GM20000 (cell line): ENCODE measurements around the gene MNDA.

Experiments used
- DNase-seq: peaks from one replicate; pipeline ENCODE4 v3.0.0; 2012; ENCODE audit warnings: low spot score
- TF ChIP-seq, protein P1 (sequence below): IDR thresholded peaks from 2 replicates; pipeline ENCODE4 v1.5.1; 2012; ENCODE audit warnings: mild to moderate bottlenecking, control low read depth; ENCODE audit errors: extremely low read depth, missing control alignments

The MNDA gene

DNA sequence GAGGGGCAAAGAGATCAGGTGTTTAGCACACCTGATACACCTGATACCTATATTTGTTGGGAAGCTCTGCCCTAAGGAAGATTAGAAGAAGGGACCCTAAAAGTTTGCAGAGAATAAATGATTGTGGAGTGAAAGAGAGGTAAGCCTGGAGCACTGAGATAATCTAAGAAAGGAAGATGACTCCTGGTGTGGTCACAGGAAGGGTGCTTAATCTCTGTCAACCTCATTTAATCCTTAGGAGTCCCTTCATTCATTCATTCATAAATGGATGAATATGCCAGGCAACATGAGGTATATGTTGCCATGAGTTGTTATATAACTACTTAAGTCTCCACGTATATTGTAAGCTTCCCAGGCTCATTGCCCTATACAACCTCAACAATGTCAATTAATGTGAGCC lies 16.2 kb upstream of the MNDA start:
- DNase-seq, result no peak
- TF ChIP-seq, protein P1, sequence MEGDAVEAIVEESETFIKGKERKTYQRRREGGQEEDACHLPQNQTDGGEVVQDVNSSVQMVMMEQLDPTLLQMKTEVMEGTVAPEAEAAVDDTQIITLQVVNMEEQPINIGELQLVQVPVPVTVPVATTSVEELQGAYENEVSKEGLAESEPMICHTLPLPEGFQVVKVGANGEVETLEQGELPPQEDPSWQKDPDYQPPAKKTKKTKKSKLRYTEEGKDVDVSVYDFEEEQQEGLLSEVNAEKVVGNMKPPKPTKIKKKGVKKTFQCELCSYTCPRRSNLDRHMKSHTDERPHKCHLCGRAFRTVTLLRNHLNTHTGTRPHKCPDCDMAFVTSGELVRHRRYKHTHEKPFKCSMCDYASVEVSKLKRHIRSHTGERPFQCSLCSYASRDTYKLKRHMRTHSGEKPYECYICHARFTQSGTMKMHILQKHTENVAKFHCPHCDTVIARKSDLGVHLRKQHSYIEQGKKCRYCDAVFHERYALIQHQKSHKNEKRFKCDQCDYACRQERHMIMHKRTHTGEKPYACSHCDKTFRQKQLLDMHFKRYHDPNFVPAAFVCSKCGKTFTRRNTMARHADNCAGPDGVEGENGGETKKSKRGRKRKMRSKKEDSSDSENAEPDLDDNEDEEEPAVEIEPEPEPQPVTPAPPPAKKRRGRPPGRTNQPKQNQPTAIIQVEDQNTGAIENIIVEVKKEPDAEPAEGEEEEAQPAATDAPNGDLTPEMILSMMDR, result no peak

DNA sequence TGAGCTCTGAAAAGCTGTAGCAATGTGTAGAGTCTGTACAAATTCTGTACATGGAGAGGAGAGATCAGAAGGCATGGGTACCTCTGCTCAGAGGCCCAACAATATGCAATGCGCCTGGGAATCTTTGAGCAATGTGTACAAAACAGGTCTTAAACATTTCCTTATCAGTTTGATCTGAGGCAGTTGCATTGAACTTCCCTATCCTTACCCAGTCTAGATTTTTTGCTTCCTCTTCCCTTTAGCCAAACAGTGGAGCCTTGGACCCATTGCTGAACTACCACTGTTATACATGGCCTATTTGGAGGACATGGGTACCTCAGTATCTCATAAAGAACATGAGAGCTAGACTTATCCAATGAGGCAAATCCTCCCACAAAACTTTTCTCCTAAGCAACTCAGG lies 12.6 kb upstream of the MNDA start:
- DNase-seq, result no peak
- TF ChIP-seq, protein P1, result no peak

DNA sequence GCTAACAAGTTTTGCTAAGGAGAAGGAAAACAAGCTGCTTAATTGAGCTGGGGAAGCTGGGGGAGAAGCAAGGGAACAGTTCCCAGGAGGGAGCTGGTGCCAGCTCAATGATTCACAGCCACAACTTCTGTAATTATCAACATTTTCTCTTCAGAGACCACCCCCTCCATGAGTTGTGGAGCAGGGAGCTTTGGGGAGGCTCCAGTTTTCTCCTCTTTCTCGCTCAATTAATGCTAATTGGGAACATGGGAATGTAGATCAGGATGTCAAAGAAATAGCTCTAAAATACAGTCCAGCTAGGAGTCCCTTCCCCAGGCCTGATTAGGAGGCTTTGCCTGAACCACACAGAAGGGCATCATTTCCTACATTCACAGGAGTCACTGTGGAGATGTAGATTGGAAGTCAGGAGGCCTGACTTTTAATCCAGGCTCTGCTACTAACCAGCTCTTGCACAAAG lies 12.1 kb upstream of the MNDA start:
- TF ChIP-seq, protein P1, result no peak
- DNase-seq, result no peak

DNA sequence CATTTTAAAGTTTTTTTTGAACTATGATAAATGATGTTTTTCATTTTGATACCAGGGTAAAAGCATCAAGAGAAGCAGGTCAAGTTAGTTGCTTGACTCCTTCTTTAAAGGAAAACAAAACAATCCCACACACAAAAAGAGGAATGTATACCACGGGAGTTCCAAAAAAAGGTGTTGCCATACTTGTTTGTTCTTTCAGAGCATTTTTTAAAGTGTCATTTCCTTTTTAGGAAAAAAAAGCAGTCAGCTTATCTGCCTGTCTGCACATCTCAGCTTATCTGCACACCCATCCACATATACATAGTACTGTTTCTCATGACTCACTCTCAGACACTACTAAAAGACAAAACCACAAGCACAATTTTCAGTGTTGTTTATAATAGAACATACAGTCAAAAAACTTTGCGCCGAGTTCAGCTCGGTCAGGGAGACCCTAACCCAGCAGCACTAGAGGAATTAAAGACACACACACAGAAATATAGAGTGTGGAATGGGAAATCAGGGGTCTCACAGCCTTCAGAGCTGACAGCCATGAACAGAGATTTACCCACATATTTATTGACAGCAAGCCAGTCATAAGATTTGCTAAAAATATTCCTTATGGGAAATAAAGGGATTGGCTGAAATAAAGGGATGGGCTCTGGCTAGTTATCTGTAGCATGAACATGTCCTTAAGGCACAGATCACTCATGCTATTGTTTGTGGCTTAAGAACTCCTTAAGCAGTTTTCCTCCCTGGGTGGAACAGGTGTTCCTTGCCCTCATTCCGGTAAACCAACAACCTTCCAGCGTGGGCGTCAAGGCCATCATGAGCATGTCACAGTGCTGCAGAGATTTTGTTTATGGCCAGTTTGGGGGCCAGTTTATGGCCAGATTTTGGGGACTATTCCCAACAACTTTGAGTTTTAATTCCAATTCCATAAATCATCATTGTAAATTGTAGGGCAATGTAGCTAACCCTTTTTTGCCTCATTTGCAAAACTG lies 11.4 kb upstream of the MNDA start:
- peak; percentile 38 for DNase-seq
- TF ChIP-seq, protein P1, result no peak

DNA sequence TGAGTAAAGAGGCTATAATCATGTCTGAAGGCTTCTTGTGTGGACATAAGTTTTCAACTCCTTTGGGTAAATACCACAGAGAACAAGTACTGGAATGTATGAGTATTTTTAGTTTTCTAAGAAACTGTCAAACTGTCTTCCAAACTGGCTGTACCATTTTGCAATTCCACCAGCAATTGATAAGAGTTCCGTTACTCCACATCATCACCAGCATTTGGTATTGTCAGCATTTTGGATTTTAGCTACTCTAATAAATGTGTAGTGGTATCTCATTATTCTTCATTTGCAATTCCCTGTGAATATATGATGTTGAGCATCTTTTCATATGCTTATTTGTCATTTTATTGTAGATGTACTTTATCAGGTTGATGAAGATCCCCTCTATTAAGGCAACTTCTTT lies 9.4 kb upstream of the MNDA start:
- DNase-seq, result no peak
- TF ChIP-seq, protein P1, result no peak

DNA sequence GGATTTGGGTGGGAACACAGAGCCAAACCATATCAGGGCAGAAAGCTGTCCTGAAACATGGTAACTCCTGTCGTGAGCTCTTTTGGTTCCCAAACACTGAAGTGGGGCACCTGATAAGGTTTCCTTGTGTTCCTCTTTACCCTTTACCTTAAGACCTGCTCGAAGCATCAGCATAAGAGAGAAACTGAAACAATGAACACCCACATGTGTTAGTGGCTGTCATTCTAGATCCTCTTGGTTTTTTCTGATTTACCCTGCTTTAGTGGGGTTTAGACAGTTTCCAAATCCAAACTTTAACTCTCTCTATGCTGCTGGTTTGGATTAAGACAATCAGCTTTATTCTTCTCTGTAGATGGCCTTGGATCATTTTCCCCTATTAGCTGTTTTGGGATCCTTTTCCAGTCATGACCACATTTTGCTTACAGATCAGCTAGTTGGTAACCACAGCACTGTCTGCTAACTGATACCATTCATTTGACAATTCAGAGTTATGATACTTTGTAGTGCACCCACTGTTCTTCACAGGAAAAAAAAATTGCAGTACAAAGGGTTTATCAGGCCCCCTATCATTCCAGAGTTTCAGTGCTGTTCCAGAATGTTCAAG lies 975 bp upstream of the MNDA start:
- TF ChIP-seq, protein P1, result no peak
- peak; percentile 20 for DNase-seq

DNA sequence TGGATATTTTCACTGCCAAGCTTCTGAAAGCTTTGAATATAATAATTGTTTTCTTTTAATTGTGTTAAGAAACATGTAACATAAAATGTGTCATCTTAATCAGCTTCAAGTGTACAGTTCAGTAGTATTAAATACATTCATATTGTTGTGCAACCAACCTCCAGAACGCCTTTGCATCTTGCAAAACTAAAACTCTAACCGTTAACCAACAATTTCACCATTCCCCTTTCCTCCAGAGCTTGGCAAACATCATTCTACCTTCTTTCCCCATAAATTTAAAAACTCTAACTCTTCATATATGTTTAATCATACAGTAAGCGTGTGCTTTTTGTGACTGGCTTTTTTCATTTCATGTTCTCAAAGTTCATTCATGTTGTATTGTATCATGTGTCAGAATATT lies 2.1 kb downstream of the MNDA start:
- TF ChIP-seq, protein P1, result no peak
- DNase-seq, result no peak
